CD4-positive, alpha-beta T cell (primary cell): Measurements from ENCODE around the gene HDAC4. TPM values are rescaled to one million over a fixed set of nuclear protein-coding genes. Genes with fewer than 3 reads are reported as not detected.
A peak's percentile ranks its signal among the peaks of the same experiment; 100 is the strongest.

ENCODE experiments used
- ATAC-seq: fragments of 200-7000 bp; cut with Tn5 transposase; one replicate; pipeline ENCODE4 v1.10.0; 2022; ENCODE audit warnings: mild to moderate bottlenecking; ENCODE audit not compliant: poor library complexity
- CTCF ChIA-PET: fragments of 350-600 bp; sonication (Branson Sonifier 250); formaldehyde crosslinking; loops from one replicate; lab custom pipeline; 2021; ENCODE audit warnings: antibody characterized with exemption, inconsistent platforms; lab: Charles Lee
- POLR2A ChIA-PET: fragments of 350-600 bp; sonication (Branson Sonifier 250); formaldehyde crosslinking; loops from one replicate; lab custom pipeline; 2021; ENCODE audit warnings: antibody characterized with exemption, inconsistent platforms; lab: Charles Lee
- DNase-seq, 14 experiments: peaks; one replicate each; pipeline ENCODE4 v3.0.0-alpha.2; 2013 to 2020; ENCODE audit warnings: mixed read lengths in 2 of 14
- H3K27ac ChIP-seq, 2 donors: one replicate each; pipeline versions ENCODE4 v1.5.1 to v1.7.0; 2013; ENCODE audit warnings: low read length in 2 of 2, low read depth in 1 of 2, mild to moderate bottlenecking in 1 of 2
- H3K27me3 ChIP-seq, 2 experiments: 1 replicate in 1 of 2; 2 replicates in 1 of 2; pipeline versions ENCODE4 v1.6.1 to v1.7.0; 2013; ENCODE audit warnings: low read length in 2 of 2, control low read depth in 1 of 2, mild to moderate bottlenecking in 1 of 2, moderate library complexity in 1 of 2; ENCODE audit not compliant: insufficient read depth in 2 of 2, control insufficient read depth in 1 of 2
- H3K36me3 ChIP-seq: one replicate; pipeline ENCODE4 v1.6.1; 2013; ENCODE audit warnings: low read length, control low read depth; ENCODE audit not compliant: insufficient read depth
- H3K4me1 ChIP-seq: one replicate; pipeline ENCODE4 v1.6.1; 2013; ENCODE audit warnings: low read length, control low read depth; ENCODE audit not compliant: insufficient read depth
- H3K4me3 ChIP-seq: one replicate; pipeline ENCODE4 v1.5.1; 2013; ENCODE audit warnings: mild to moderate bottlenecking, low read length, moderate library complexity
- H3K9me3 ChIP-seq, 2 experiments: 1 replicate in 1 of 2; 2 replicates in 1 of 2; pipeline versions ENCODE4 v1.6.1 to v1.7.0; 2013; ENCODE audit warnings: low read length in 2 of 2, mild to moderate bottlenecking in 2 of 2, control low read depth in 1 of 2, moderate library complexity in 1 of 2; ENCODE audit not compliant: control insufficient read depth in 1 of 2, insufficient read depth in 1 of 2
- H3K27ac Mint-ChIP-seq: one replicate; pipeline ENCODE4 v1.8.0; 2020; ENCODE audit warnings: mixed read lengths
- H3K27me3 Mint-ChIP-seq: one replicate; pipeline ENCODE4 v1.8.0; 2021; ENCODE audit warnings: mixed read lengths
- H3K36me3 Mint-ChIP-seq: one replicate; pipeline ENCODE4 v1.8.0; 2021; ENCODE audit warnings: low read depth, mixed read lengths
- H3K4me1 Mint-ChIP-seq: one replicate; pipeline ENCODE4 v1.8.0; 2021; ENCODE audit warnings: low read depth, mixed read lengths
- H3K4me3 Mint-ChIP-seq: one replicate; pipeline ENCODE4 v1.8.0; 2020; ENCODE audit warnings: mild to moderate bottlenecking, mixed read lengths
- H3K9me3 Mint-ChIP-seq: one replicate; pipeline ENCODE4 v1.8.0; 2020; ENCODE audit warnings: mixed read lengths
- intact Hi-C, 2 experiments: fragments of 100-400 bp; cut with DNase I in 1 of 2; cut with micrococcal nuclease in 1 of 2; formaldehyde crosslinking; loops; one replicate each; pipeline versions ENCODE4 v1.15.1 to v1.9.0; 2023 to 2025; cut with DNase I, micrococcal nuclease
- total RNA-seq, 174 experiments: library from RNA in 2 of 174; stranded (reverse) in 2 of 174; gene quantifications; one replicate each; pipeline ENCODE4 v1.2.3 and lab custom pipeline; 2021 to 2026
- TF ChIP-seq, protein P1 (sequence below): fragments of 200-600 bp; IDR thresholded peaks from one replicate; pipeline ENCODE4 v1.8.0; 2022; ENCODE audit warnings: antibody characterized with exemption, mild to moderate bottlenecking

HDAC4 gene
- total RNA-seq, 2 experiments from 2014 or later: 45.3 to 49.2 TPM

- ATAC-seq (no peak), DNase-seq (no peak)
- H3K27me3 ChIP-seq: no peaks in the 10 kb centered on the region
- Mint-ChIP-seq H3K27ac (no peak overlapping the region), H3K4me3 (no peak overlapping the region), H3K9me3 (no peaks in the 10 kb centered on the region), H3K36me3 (peaks cover 19% of the 10 kb centered on the region), H3K4me1 (peaks cover 12% of the 10 kb centered on the region), H3K27me3 (no peaks in the 10 kb centered on the region)
- no peak overlapping the region for H3K27ac ChIP-seq
- POLR2A ChIA-PET: interaction anchor here (1.1 kb wide), 1 partner anchor 13 kb away, joined by 3 read pairs; the partner anchor contains the start of gene HDAC4
- no peaks in the 10 kb centered on the region for H3K4me1 ChIP-seq
- H3K4me3 ChIP-seq: no peak overlapping the region
- intact Hi-C loops: no loop called here
- H3K36me3 ChIP-seq: peaks cover 12% of the 10 kb centered on the region
- CTCF ChIA-PET: no interaction called here
- H3K9me3 ChIP-seq: peaks cover 0 to 6% of the 10 kb centered on the region in 2 experiments
- TF ChIP-seq, protein P1, sequence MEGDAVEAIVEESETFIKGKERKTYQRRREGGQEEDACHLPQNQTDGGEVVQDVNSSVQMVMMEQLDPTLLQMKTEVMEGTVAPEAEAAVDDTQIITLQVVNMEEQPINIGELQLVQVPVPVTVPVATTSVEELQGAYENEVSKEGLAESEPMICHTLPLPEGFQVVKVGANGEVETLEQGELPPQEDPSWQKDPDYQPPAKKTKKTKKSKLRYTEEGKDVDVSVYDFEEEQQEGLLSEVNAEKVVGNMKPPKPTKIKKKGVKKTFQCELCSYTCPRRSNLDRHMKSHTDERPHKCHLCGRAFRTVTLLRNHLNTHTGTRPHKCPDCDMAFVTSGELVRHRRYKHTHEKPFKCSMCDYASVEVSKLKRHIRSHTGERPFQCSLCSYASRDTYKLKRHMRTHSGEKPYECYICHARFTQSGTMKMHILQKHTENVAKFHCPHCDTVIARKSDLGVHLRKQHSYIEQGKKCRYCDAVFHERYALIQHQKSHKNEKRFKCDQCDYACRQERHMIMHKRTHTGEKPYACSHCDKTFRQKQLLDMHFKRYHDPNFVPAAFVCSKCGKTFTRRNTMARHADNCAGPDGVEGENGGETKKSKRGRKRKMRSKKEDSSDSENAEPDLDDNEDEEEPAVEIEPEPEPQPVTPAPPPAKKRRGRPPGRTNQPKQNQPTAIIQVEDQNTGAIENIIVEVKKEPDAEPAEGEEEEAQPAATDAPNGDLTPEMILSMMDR: no peak
Measured at GRCh38 chr2:239388236-239389151, 12.3 kb downstream of the HDAC4 start.

DNA sequence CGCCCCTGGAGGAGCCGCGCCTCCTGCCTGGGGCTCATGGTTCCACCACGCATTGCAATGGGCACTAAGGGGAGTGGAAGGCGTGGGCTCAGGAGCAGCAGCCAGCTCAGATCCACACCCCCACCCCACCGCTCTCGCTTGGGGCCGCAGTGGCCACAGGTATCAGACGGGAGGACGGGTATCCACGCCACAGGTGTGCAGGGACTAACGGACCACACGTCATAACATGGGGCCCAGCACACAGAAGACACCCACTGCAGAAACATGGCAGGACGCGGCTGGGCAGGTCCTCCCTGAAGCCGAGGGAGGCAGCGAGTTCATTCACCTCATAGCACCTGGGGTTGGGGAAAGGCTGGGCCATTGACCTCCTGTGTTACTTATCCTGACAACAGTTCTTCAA is 13.0 kb downstream of the HDAC4 start:
- ChIA-PET CTCF (no interaction called here), POLR2A (no interaction called here)
- Mint-ChIP-seq H3K27me3 (no peaks in the 10 kb centered on the region), H3K27ac (no peak overlapping the region), H3K36me3 (peaks cover 21% of the 10 kb centered on the region), H3K4me3 (no peak overlapping the region), H3K9me3 (no peaks in the 10 kb centered on the region), H3K4me1 (peaks cover 6% of the 10 kb centered on the region)
- H3K4me3 ChIP-seq: no peak overlapping the region
- TF ChIP-seq, protein P1: no peak
- DNase-seq (peak in 1 of 14 experiments; percentile 13), ATAC-seq (no peak)
- H3K4me1 ChIP-seq: no peaks in the 10 kb centered on the region
- intact Hi-C loops: no loop called here
- peaks cover 0 to 6% of the 10 kb centered on the region in 2 experiments for H3K9me3 ChIP-seq
- H3K36me3 ChIP-seq: peaks cover 12% of the 10 kb centered on the region
- H3K27me3 ChIP-seq: no peaks in the 10 kb centered on the region
- H3K27ac ChIP-seq: no peak overlapping the region

DNA sequence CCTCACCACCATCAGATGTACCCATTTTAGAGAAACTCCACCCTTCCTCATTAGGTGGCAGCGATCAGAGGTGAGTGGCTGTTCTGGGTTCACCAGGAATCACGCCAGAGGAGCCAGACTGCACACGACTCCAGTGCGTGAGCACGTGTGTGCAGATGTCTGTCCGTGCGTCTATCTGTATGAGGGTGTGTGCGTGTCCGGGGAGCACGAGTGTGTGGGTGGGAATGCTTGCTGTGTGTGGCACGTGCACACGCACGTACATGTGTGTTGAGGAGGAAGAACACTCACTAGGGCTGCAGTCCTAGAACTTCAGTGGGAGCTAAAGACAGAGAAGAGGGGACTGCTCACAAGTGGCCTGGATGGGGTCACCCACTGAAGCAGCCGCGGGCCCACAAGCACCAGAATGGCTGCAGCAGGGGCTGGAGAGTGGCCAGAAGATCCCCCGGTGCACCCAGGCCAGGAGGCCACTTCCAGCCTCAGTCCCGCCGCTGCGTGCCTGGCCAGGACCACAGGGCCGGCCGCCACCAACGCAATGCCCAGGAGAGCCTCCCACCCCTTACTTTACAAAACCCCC is 13.9 kb downstream of the HDAC4 start:
- no peak overlapping the region for H3K4me3 ChIP-seq
- no peaks in the 10 kb centered on the region for H3K27me3 Mint-ChIP-seq
- no peak overlapping the region for H3K27ac ChIP-seq
- peaks cover 21% of the 10 kb centered on the region for H3K36me3 Mint-ChIP-seq
- POLR2A ChIA-PET: no interaction called here
- H3K4me3 Mint-ChIP-seq: no peak overlapping the region
- H3K4me1 ChIP-seq: peaks cover 1% of the 10 kb centered on the region
- peaks cover 12% of the 10 kb centered on the region for H3K4me1 Mint-ChIP-seq
- H3K27me3 ChIP-seq: no peaks in the 10 kb centered on the region
- H3K9me3 Mint-ChIP-seq: no peaks in the 10 kb centered on the region
- DNase-seq (peak in 1 of 14 experiments; percentile 15), ATAC-seq (no peak)
- peak overlapping the region; percentile 44 for H3K27ac Mint-ChIP-seq
- peaks cover 0 to 6% of the 10 kb centered on the region in 2 experiments for H3K9me3 ChIP-seq
- peaks cover 12% of the 10 kb centered on the region for H3K36me3 ChIP-seq
- intact Hi-C loops: no loop called here
- CTCF ChIA-PET: interaction anchor here (0.9 to 1.0 kb wide), 2 partner anchors 17 to 120 kb away, joined by 3 read pairs; no protein-coding TSS in a partner anchor
- TF ChIP-seq, protein P1: no peak
